ENCODE data around the gene SKAP1. TPM values are rescaled to one million over a fixed set of nuclear protein-coding genes. Genes with fewer than 3 reads are reported as not detected.
"Not testable (repeated sequence)": the region's sequence is repeated elsewhere in the genome, so short reads cannot be mapped to it uniquely, and the experiment has no call there.

SKAP1 gene
- total RNA-seq, 1 donor from 2014 or later, result 25.3 TPM

DNA sequence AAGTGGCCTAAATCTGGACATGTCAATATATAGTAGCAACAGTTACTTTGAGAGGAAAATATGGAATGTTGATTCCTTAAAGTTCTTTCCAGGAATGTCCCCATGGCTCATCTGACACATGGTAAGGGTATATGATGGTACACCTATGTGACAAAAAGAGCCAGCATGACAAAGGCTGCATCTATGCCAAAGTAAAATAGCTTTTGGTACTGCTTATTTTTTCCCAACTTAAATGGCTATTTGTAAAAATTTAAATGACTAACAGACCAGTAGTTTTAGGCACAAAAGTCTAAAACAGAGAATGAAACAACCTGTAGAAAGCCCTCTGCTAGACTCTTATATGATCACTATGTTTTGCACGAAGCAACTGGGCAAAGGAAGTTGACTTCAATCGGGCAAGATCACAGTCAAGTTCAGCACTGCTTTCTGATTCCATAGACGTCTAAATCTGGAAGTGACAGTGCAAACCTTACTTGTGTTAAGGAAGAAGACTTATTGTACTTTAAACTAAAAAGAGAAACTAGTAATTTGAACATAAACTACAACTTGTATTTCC, 135.1 kb downstream of the SKAP1 start:
- Mint-ChIP-seq H3K4me3 (peak overlapping the region; percentile 81), H3K27ac (peak overlapping the region; percentile 90)

DNA sequence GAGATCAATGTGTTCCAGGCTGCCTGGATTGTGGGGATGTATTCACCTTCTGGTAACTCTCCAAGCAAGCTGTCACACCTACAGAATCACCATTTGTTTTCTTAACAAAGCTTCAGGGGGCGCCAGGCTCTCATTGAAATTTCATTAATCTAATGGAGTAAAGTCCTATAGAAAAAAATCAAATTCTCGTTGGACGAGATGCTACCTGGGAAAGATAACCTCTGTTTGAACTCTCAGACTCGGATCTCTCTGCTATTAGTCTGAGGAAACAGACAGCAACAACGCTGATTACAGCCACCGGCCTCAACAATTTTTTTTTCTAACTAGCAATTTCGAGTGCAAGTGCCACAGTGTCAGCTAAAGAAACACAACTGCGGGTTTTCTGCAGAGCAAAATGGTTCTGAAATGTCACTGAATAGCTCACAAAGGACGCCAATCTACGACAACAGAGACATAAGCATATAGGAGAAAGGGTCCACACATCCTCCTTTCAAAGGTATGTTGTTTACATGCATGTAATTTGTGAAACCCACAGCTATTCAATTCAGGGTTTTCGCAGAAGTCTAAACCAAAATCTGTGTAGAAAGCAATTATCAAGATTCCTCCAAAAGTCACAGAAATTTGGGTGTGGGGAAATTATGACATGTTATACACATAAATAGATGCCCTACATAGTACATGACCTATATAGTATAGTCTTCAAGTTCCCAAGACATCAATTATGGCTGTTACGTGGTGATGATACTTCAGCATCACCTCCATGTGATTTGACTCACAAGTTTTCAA, 135.8 kb downstream of the SKAP1 start:
- Mint-ChIP-seq H3K36me3 (ENCODE audit: low read depth) (no peaks in the 10 kb centered on the region), H3K4me3 (no peak overlapping the region), H3K4me1 (peaks cover 16% of the 10 kb centered on the region), H3K9me3 (no peaks in the 10 kb centered on the region), H3K27ac (peak overlapping the region; percentile 90), H3K27me3 (no peaks in the 10 kb centered on the region)
- no peak for DNase-seq
- POLR2A ChIA-PET, result no interaction called here
- intact Hi-C loops (cut with micrococcal nuclease), result no loop called here
- no peak for ATAC-seq (ENCODE audit: low read depth)
- TF ChIP-seq, protein P1, sequence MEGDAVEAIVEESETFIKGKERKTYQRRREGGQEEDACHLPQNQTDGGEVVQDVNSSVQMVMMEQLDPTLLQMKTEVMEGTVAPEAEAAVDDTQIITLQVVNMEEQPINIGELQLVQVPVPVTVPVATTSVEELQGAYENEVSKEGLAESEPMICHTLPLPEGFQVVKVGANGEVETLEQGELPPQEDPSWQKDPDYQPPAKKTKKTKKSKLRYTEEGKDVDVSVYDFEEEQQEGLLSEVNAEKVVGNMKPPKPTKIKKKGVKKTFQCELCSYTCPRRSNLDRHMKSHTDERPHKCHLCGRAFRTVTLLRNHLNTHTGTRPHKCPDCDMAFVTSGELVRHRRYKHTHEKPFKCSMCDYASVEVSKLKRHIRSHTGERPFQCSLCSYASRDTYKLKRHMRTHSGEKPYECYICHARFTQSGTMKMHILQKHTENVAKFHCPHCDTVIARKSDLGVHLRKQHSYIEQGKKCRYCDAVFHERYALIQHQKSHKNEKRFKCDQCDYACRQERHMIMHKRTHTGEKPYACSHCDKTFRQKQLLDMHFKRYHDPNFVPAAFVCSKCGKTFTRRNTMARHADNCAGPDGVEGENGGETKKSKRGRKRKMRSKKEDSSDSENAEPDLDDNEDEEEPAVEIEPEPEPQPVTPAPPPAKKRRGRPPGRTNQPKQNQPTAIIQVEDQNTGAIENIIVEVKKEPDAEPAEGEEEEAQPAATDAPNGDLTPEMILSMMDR (IDR thresholded peaks at IDR 0.05), result no peak
- CTCF ChIA-PET, result interaction anchor here (0.8 to 2.2 kb wide), 4 partner anchors 10 to 307 kb away, joined by 3 to 9 read pairs (median 4); no protein-coding TSS in a partner anchor

More for the DNA sequence above, 135.1 kb downstream of the SKAP1 start:
- TF ChIP-seq, protein P1 (IDR thresholded peaks at IDR 0.05), result no peak
- ATAC-seq (ENCODE audit: low read depth), result peak; percentile 56
- Mint-ChIP-seq H3K4me1 (peaks cover 21% of the 10 kb centered on the region), H3K27me3 (no peaks in the 10 kb centered on the region), H3K9me3 (no peaks in the 10 kb centered on the region), H3K36me3 (ENCODE audit: low read depth) (peaks cover 3% of the 10 kb centered on the region)
- DNase-seq, result no peak
- ChIA-PET POLR2A (interaction anchor here (0.5 to 1.0 kb wide), 4 partner anchors 187 to 1382 kb away, joined by 3 read pairs; partner anchors contain the start of gene NFE2L1), CTCF (interaction anchor here (1.3 to 2.2 kb wide), 3 partner anchors 32 to 306 kb away, joined by 3 to 9 read pairs (median 4); no protein-coding TSS in a partner anchor)
- intact Hi-C loops (cut with micrococcal nuclease), result loop anchor here (5.0 kb wide), 1 partner anchor 33 kb away; no protein-coding TSS in a partner anchor

DNA sequence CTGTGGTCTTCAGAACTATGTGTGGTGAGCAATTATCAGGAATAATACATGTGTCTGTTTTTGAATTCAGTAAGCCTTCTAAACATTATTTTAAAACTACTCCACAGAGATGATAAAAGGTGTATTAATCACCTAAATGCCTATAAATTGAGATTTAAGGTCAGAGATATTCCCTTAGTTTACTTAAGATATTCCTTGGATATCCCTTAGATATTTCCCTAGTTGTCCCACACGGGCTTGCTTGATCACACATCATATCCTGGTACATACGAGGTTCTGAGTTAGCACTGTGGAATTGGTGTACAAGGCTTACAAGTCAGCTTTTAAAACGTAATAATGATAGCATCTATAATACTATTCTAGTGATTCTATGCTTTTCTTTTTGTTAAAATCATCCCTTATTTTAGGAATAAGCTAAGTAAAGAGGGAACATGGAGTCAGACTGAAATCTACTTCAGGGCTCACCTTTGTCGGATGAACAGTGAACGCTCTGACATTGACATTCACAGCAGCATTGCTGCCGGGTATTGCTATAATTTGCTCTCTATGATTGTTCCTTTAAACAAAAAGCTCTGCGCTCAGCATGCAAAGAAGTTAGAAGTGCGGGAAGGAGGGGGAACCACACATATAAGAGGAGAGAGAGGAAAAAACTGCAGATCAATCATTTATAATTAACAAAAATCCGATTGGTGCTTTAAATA, 136.5 kb downstream of the SKAP1 start:
- peaks cover 16% of the 10 kb centered on the region for H3K4me1 Mint-ChIP-seq
- intact Hi-C loops (cut with micrococcal nuclease), result no loop called here

DNA sequence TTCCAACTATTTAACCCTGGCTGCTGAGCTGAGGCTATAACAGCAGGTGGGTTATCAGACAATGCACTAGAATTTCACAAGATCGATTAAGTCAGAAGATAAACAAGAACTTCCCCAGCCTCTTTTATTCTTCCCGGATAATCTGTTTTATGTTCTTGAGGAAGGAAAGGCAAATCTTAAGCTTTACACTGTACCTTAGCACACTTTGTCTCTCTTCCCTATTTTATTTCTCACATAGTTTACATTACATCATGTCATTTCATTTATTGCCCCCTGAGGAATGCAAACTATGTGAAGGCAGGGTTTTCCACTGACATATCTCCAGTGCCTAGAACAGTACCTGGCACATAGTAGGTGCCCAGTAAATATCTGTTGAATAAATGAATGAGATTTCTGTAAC, 139.6 kb downstream of the SKAP1 start:
- Mint-ChIP-seq H3K27me3 (no peaks in the 10 kb centered on the region), H3K4me1 (peaks cover 11% of the 10 kb centered on the region), H3K36me3 (ENCODE audit: low read depth) (peaks cover 3% of the 10 kb centered on the region), H3K9me3 (no peaks in the 10 kb centered on the region), H3K4me3 (no peak overlapping the region), H3K27ac (no peak overlapping the region)
- ChIA-PET CTCF (no interaction called here), POLR2A (no interaction called here)
- TF ChIP-seq, protein P1 (IDR thresholded peaks at IDR 0.05), result no peak
- ATAC-seq (ENCODE audit: low read depth) (no peak), DNase-seq (no peak)
- intact Hi-C loops (cut with micrococcal nuclease), result no loop called here

More for the DNA sequence above, 136.5 kb downstream of the SKAP1 start:
- no peaks in the 10 kb centered on the region for H3K36me3 Mint-ChIP-seq (ENCODE audit: low read depth)
- DNase-seq (no peak), ATAC-seq (ENCODE audit: low read depth) (no peak)
- no peaks in the 10 kb centered on the region for H3K27me3 Mint-ChIP-seq
- H3K9me3 Mint-ChIP-seq, result no peaks in the 10 kb centered on the region
- ChIA-PET CTCF (interaction anchor here (0.8 to 2.2 kb wide), 3 partner anchors 11 to 30 kb away, joined by 3 to 9 read pairs (median 4); no protein-coding TSS in a partner anchor), POLR2A (no interaction called here)
- TF ChIP-seq, protein P1 (IDR thresholded peaks at IDR 0.05), result no peak
- H3K27ac Mint-ChIP-seq, result no peak overlapping the region
- H3K4me3 Mint-ChIP-seq, result no peak overlapping the region

DNA sequence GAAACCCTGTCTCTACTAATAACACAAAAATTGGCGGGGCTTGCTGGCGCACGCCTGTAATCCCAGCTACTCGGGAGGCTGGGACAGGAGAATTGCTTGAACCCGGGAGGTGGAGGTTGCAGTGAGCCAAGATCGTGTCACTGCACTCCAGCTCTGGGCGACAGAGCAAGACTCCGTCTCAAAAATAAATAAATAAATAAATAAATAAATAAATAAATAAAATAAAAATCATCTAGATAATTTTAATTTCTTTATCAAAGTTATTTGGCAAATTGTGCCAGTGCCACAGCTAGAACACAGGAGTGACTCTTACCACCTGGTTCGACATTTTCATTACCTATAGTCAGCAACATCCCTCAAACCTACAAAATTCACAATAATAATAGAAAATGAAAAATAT, 143.1 kb downstream of the SKAP1 start:
- POLR2A ChIA-PET; DNase-seq; H3K27ac Mint-ChIP-seq; H3K27me3 Mint-ChIP-seq; H3K4me3 Mint-ChIP-seq; H3K4me1 Mint-ChIP-seq; intact Hi-C loops (cut with micrococcal nuclease); H3K9me3 Mint-ChIP-seq; H3K36me3 Mint-ChIP-seq (ENCODE audit: low read depth); ATAC-seq (ENCODE audit: low read depth): not testable (repeated sequence)
- CTCF ChIA-PET, result interaction anchor here (1.2 kb wide), 1 partner anchor 24 kb away, joined by 3 read pairs; no protein-coding TSS in a partner anchor
